Endometrium (tissue), 2 donors: Measurements from ENCODE around the gene MSANTD7.

Experiments
- FAIRE-seq: peaks from 2 replicates; lab custom pipeline; 2012; peaks lifted over from hg19 to GRCh38; lab: Jason Lieb, UNC
- donor health status: control.
- donor health status: control.

MSANTD7 gene

GRCh38 chr10:14884082-14884481 is 46.0 kb downstream of the MSANTD7 start:
- FAIRE-seq, result no peak
